Dermis lymphatic vessel endothelial cell (primary cell): Measurements from ENCODE around the gene TRMT1. TPM values are rescaled to one million over a fixed set of nuclear protein-coding genes. Genes with fewer than 3 reads are reported as not detected.

Source experiments
- total RNA-seq: library from RNA; depleted of rRNA; stranded (reverse); fragments of >200 nt; gene quantifications from 2 replicates; pipeline ENCODE4 v1.2.1, GENCODE V29; 2014

The TRMT1 gene
- total RNA-seq = 17.8 and 25.3 TPM in 2 replicates

GRCh38 chr19:13116282-13117175 is at the start of gene TRMT1:
Gene TRMT1 (minus strand): TSS chr19:13116740. CDS start chr19:13116399, 341 bp downstream.

DNA sequence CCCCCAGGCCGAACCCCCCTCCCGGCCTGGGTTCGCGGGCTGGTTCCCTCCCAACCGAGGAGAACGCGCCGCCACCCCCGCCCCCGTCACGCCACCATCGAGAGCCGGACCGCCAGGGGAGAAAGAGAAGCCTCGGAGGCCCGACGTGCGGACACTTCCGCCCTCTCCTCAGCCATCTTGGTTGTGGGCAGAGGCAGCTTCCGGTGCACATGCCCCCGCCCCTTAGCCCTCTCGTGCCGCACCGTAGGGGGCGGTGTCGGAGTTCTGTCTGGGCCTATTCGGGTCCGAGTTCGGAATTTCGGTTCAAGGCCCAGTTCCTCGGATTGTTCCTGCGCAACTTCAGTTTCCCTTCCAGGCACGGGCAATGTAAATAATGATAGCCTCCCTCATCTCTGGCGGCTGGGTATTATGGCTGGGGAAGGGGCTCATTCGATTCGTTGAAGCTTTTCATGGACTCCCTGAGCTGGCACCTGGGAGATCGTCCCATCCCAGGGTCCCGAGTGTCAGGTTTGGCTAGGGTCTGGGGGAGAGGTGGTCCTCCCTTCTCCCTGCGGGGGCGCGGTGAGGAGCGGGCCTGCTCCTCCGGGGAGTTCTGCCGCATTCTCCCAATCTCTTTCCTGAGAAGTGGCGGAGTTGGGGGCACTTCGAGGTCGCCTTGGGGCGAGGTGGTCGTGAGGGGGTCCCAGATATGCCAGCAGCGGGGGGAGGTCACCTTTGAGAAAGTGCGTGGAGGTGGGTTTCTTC is 33.8 kb upstream of the TRMT1 start, which contains the start of the genes IER2 and STX10:
Gene IER2 (plus strand): TSS at position 225 of the 744 bp plus-strand sequence. CDS start 2,776 bp downstream, outside the sequence.
Gene STX10 (minus strand): TSS at position 189 of the 744 bp plus-strand sequence. CDS start 202 bp downstream, outside the sequence.

DNA sequence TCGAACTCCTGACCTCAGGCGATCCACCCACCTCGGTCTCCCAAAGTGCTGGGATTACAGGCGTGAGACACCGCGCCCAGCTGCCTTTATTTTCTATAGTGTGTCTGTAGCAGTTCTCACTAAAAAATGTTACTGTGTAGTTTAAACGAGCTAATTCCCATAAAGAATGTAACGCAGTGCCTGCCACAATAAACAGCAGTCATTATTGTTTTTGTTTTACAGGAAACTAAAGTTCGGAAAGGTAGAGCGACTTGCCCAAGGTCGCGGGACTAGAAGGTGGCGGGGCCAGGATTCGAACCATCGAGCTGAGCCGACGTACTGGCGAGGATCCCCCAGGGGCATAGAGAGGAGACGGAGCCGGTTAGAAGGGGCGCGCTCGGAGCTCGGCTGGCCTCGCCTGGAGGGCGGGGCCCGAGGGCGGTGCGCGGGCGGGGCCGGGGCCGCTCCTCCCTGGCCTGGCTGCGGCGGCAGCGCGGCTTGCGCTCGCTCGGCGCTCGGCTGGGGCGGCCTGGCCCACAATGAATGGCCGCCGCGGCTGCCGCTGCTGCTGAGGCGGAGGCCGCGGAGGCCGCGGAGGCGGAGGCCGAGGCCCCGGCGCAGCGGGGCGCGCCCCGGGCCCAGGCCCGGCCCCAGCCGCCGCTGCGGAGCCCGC is 1.4 kb upstream of the TRMT1 start, which contains the start of gene NACC1:
Gene NACC1 (plus strand): TSS at position 493 of the 652 bp plus-strand sequence. CDS start 16,944 bp downstream, outside the sequence.

GRCh38 chr19:13102666-13103580 is 13.6 kb downstream of the TRMT1 start, which contains the start of gene LYL1:
Gene LYL1 (minus strand): TSS chr19:13102858. CDS start chr19:13101171, 1,687 bp downstream.

Other genes with a start within 250 kb of the TRMT1 start
- gene DNASE2, start 235.3 kb downstream of the TRMT1 start, total RNA-seq = 27.9 and 30.7 TPM in 2 replicates
- gene KLF1, start 229.5 kb downstream of the TRMT1 start, total RNA-seq = 0.09 TPM in 1 of 2 replicates, not detected in the other
- gene GCDH, start 225.6 kb downstream of the TRMT1 start, total RNA-seq = 19.4 and 19.8 TPM in 2 replicates
- 0.11 TPM in 1 of 2 replicates, not detected in the other for gene SYCE2, start 197.4 kb downstream of the TRMT1 start, total RNA-seq
- 28.2 and 41.6 TPM in 2 replicates for gene FARSA, start 183.0 kb downstream of the TRMT1 start, total RNA-seq
- 1,472 and 1,781 TPM in 2 replicates for gene CALR, start 178.1 kb downstream of the TRMT1 start, total RNA-seq
- 50.2 and 60.8 TPM in 2 replicates for gene RAD23A, start 170.9 kb downstream of the TRMT1 start, total RNA-seq
- gene GADD45GIP1, start 159.5 kb downstream of the TRMT1 start, total RNA-seq = 14.5 and 23.3 TPM in 2 replicates
- 0.22 and 0.34 TPM in 2 replicates for gene DAND5, start 147.2 kb downstream of the TRMT1 start, total RNA-seq
- gene NFIX, start 121.3 kb downstream of the TRMT1 start, total RNA-seq = 10.7 and 21.7 TPM in 2 replicates
- 19.3 and 38.4 TPM in 2 replicates for gene LYL1, start 13.9 kb downstream of the TRMT1 start, total RNA-seq
- 25.9 and 27.6 TPM in 2 replicates for gene NACC1, start 1.5 kb upstream of the TRMT1 start, total RNA-seq
- gene STX10, start 33.6 kb upstream of the TRMT1 start, total RNA-seq = 77.0 and 80.2 TPM in 2 replicates
- gene IER2, start 33.7 kb upstream of the TRMT1 start, total RNA-seq = 28.6 and 36.0 TPM in 2 replicates